Subcutaneous abdominal adipose tissue (tissue), 5 donors: ENCODE data around the gene NFIX.

Experiments used
- H3K27ac ChIP-seq: one replicate; pipeline ENCODE4 v1.7.0; 2013; ENCODE audit warnings: low read depth, mild to moderate bottlenecking, inconsistent platforms, low read length, moderate library complexity
- H3K27me3 ChIP-seq, 5 donors: one replicate each; pipeline ENCODE4 v1.7.0; 2013; ENCODE audit warnings: low read length in 5 of 5, inconsistent platforms in 1 of 5; ENCODE audit not compliant: control insufficient read depth in 5 of 5, insufficient read depth in 4 of 5
- H3K36me3 ChIP-seq, 5 donors: one replicate each; pipeline ENCODE4 v1.7.0; 2013; ENCODE audit warnings: low read length in 5 of 5; ENCODE audit not compliant: control insufficient read depth in 5 of 5, insufficient read depth in 5 of 5
- H3K4me1 ChIP-seq, 5 donors: one replicate each; pipeline ENCODE4 v1.7.0; 2013; ENCODE audit warnings: low read length in 5 of 5, mild to moderate bottlenecking in 3 of 5, moderate library complexity in 1 of 5; ENCODE audit not compliant: control insufficient read depth in 5 of 5, insufficient read depth in 5 of 5
- H3K4me3 ChIP-seq, 5 donors: one replicate each; pipeline ENCODE4 v1.7.0; 2013; ENCODE audit warnings: low read length in 5 of 5, low read depth in 1 of 5
- H3K9ac ChIP-seq, 5 donors: one replicate each; pipeline ENCODE4 v1.7.0; 2013; ENCODE audit warnings: low read length in 5 of 5, mild to moderate bottlenecking in 4 of 5, moderate library complexity in 3 of 5
- H3K9me3 ChIP-seq, 5 donors: one replicate each; pipeline ENCODE4 v1.7.0; 2013; ENCODE audit warnings: low read length in 5 of 5; ENCODE audit not compliant: control insufficient read depth in 5 of 5
- donor health status: healthy.
- donor health status: healthy.
- donor health status: healthy.
- donor health status: healthy.
- donor health status: healthy.

NFIX gene

GRCh38 chr19:13076787-13077186 is 81.5 kb downstream of the NFIX start:
- H3K36me3 ChIP-seq: peaks cover 0 to 69% (median 58%) of the 10 kb centered on the region in 5 donors
- no peak overlapping the region for H3K9ac ChIP-seq
- H3K4me3 ChIP-seq: no peak overlapping the region
- no peaks in the 10 kb centered on the region for H3K9me3 ChIP-seq
- H3K27ac ChIP-seq: no peak overlapping the region
- no peaks in the 10 kb centered on the region for H3K27me3 ChIP-seq
- H3K4me1 ChIP-seq: peaks cover 9 to 50% (median 40%) of the 10 kb centered on the region in 5 donors

GRCh38 chr19:13077240-13077639 is 82.0 kb downstream of the NFIX start:
- no peak overlapping the region for H3K4me3 ChIP-seq
- peaks cover 0 to 73% (median 62%) of the 10 kb centered on the region in 5 donors for H3K36me3 ChIP-seq
- no peak overlapping the region for H3K27ac ChIP-seq
- no peaks in the 10 kb centered on the region for H3K9me3 ChIP-seq
- H3K27me3 ChIP-seq: no peaks in the 10 kb centered on the region
- H3K4me1 ChIP-seq: peaks cover 9 to 50% (median 40%) of the 10 kb centered on the region in 5 donors
- H3K9ac ChIP-seq: no peak overlapping the region

GRCh38 chr19:13078381-13078780 is 83.1 kb downstream of the NFIX start:
- Histone ChIP-seq H3K27me3 (no peaks in the 10 kb centered on the region), H3K9ac (peak overlapping the region in 2 of 5 donors; percentile 30 to 42), H3K4me3 (no peak overlapping the region), H3K4me1 (peaks cover 12 to 54% (median 41%) of the 10 kb centered on the region in 5 donors), H3K9me3 (no peaks in the 10 kb centered on the region), H3K27ac (peak overlapping the region; percentile 57), H3K36me3 (peaks cover 0 to 78% (median 64%) of the 10 kb centered on the region in 5 donors)

- Histone ChIP-seq H3K9ac (peak overlapping the region in 4 of 5 donors; percentile 30 to 57 (median 42)), H3K36me3 (peaks cover 0 to 76% (median 63%) of the 10 kb centered on the region in 5 donors), H3K27ac (peak overlapping the region; percentile 57)
Measured at GRCh38 chr19:13078897-13079541, 83.7 kb downstream of the NFIX start.

GRCh38 chr19:13079542-13079986 is 84.3 kb downstream of the NFIX start:
- peak overlapping the region in 4 of 5 donors; percentile 30 to 57 (median 42) for H3K9ac ChIP-seq
- peaks cover 0 to 74% (median 61%) of the 10 kb centered on the region in 5 donors for H3K36me3 ChIP-seq
- H3K4me1 ChIP-seq: peaks cover 12 to 54% (median 41%) of the 10 kb centered on the region in 5 donors
- H3K27ac ChIP-seq: peak overlapping the region; percentile 57
- H3K4me3 ChIP-seq: no peak overlapping the region
- H3K27me3 ChIP-seq: no peaks in the 10 kb centered on the region
- no peaks in the 10 kb centered on the region for H3K9me3 ChIP-seq

More at GRCh38 chr19:13078897-13079541, 83.7 kb downstream of the NFIX start:
- H3K4me3 ChIP-seq: no peak overlapping the region
- peaks cover 12 to 54% (median 41%) of the 10 kb centered on the region in 5 donors for H3K4me1 ChIP-seq
- H3K27me3 ChIP-seq: no peaks in the 10 kb centered on the region
- H3K9me3 ChIP-seq: no peaks in the 10 kb centered on the region

- H3K9me3 ChIP-seq: no peaks in the 10 kb centered on the region
- H3K9ac ChIP-seq: peak overlapping the region in 1 of 5 donors; percentile 41
- H3K27me3 ChIP-seq: no peaks in the 10 kb centered on the region
- peaks cover 8 to 38% (median 26%) of the 10 kb centered on the region in 5 donors for H3K4me1 ChIP-seq
- peaks cover 0 to 74% (median 60%) of the 10 kb centered on the region in 5 donors for H3K36me3 ChIP-seq
- H3K27ac ChIP-seq: no peak overlapping the region
- no peak overlapping the region for H3K4me3 ChIP-seq
Measured at GRCh38 chr19:13082192-13083007, 87.1 kb downstream of the NFIX start.

GRCh38 chr19:13083008-13083404 is 87.7 kb downstream of the NFIX start:
- Histone ChIP-seq H3K4me3 (no peak overlapping the region), H3K27ac (no peak overlapping the region), H3K4me1 (peaks cover 8 to 32% (median 24%) of the 10 kb centered on the region in 5 donors), H3K9me3 (no peaks in the 10 kb centered on the region), H3K36me3 (peaks cover 0 to 74% (median 61%) of the 10 kb centered on the region in 5 donors), H3K27me3 (no peaks in the 10 kb centered on the region), H3K9ac (peak overlapping the region in 2 of 5 donors; percentile 30 to 41)

- Histone ChIP-seq H3K27me3 (no peaks in the 10 kb centered on the region), H3K9me3 (no peaks in the 10 kb centered on the region), H3K4me1 (peaks cover 8 to 26% (median 18%) of the 10 kb centered on the region in 5 donors), H3K27ac (no peak overlapping the region), H3K36me3 (peaks cover 0 to 73% (median 58%) of the 10 kb centered on the region in 5 donors), H3K9ac (no peak overlapping the region), H3K4me3 (no peak overlapping the region)
Measured at GRCh38 chr19:13083627-13084026, 88.4 kb downstream of the NFIX start.

- H3K9me3 ChIP-seq: no peaks in the 10 kb centered on the region
- no peaks in the 10 kb centered on the region for H3K27me3 ChIP-seq
- H3K9ac ChIP-seq: no peak overlapping the region
- no peak overlapping the region for H3K4me3 ChIP-seq
- H3K27ac ChIP-seq: no peak overlapping the region
- peaks cover 0 to 73% (median 50%) of the 10 kb centered on the region in 5 donors for H3K36me3 ChIP-seq
- H3K4me1 ChIP-seq: peaks cover 3 to 30% (median 22%) of the 10 kb centered on the region in 5 donors
Measured at GRCh38 chr19:13085666-13086065, 90.4 kb downstream of the NFIX start.

GRCh38 chr19:13086341-13086740 is 91.1 kb downstream of the NFIX start:
- Histone ChIP-seq H3K9ac (no peak overlapping the region), H3K36me3 (peaks cover 0 to 76% (median 50%) of the 10 kb centered on the region in 5 donors), H3K9me3 (no peaks in the 10 kb centered on the region), H3K4me3 (no peak overlapping the region), H3K4me1 (peaks cover 4 to 36% (median 29%) of the 10 kb centered on the region in 5 donors), H3K27me3 (no peaks in the 10 kb centered on the region), H3K27ac (no peak overlapping the region)
